Memory B cell (primary cell): ENCODE results near the gene EEF2K.
"Not testable (repeated sequence)": the region's sequence is repeated elsewhere in the genome, so short reads cannot be mapped to it uniquely, and the experiment has no call there.

Experiments
- ATAC-seq: fragments of 150-1000 bp; cut with Tn5 transposase; 2 replicates; pipeline ENCODE4 v1.10.0; 2021; ENCODE audit warnings: low read depth, mild to moderate bottlenecking, moderate library complexity
- DNase-seq, 2 donors: peaks; one replicate each; pipeline ENCODE4 v3.0.0; 2022; ENCODE audit warnings: low spot score in 2 of 2
- H3K27ac Mint-ChIP-seq: one replicate; pipeline ENCODE4 v1.8.0; 2022; ENCODE audit warnings: mild to moderate bottlenecking, moderate library complexity, mixed read lengths
- H3K27me3 Mint-ChIP-seq: one replicate; pipeline ENCODE4 v1.8.0; 2022; ENCODE audit warnings: mixed read lengths
- H3K36me3 Mint-ChIP-seq: one replicate; pipeline ENCODE4 v1.8.0; 2022; ENCODE audit warnings: mild to moderate bottlenecking, mixed read lengths
- H3K4me1 Mint-ChIP-seq: one replicate; pipeline ENCODE4 v1.8.0; 2022; ENCODE audit warnings: mixed read lengths
- H3K4me3 Mint-ChIP-seq: one replicate; pipeline ENCODE4 v1.8.0; 2022; ENCODE audit warnings: mild to moderate bottlenecking, moderate library complexity, mixed read lengths
- H3K9me3 Mint-ChIP-seq: one replicate; pipeline ENCODE4 v1.8.0; 2022; ENCODE audit warnings: mixed read lengths

Gene EEF2K

DNA sequence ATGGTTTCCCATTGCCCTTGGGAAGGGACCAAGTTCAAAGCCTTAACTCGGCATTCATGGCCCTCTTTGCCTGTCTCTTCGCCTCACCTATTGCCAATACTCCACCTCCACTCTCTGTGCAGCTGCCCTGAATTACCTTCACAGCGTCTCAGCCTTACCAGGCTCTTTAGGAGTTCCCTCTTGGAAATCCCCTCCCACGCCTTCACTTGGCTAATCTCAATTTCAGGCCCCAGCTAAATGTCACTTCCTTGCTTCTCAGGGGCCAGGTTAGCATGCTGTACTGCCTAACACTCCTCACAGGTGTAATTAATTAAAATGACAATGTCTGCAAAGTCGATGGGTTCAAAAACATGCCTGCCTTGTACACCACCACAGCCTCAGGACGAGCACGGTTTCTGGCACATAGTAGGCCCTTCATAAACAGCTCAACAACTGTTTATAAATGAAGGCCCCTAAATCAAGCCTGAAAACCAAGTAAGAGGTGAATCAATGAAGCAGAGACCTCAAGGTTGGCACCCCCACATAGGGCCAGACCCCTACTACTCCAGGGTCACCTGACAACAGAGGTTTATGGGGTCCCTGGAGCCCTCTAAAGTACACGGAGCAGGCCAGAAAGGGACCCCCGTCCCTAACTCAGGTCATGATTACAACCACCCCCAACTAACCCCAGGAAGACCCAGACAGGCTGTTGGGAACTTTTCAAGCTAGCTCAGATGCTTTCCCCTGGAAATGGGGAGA is 11.2 kb upstream of the EEF2K start:
- DNase-seq (peak in 1 of 2 donors; percentile 60), ATAC-seq (no peak)
- peaks cover 36% of the 10 kb centered on the region for H3K4me1 Mint-ChIP-seq
- no peaks in the 10 kb centered on the region for H3K27me3 Mint-ChIP-seq
- peak overlapping the region; percentile 84 for H3K4me3 Mint-ChIP-seq
- H3K9me3 Mint-ChIP-seq, result peaks cover 8% of the 10 kb centered on the region
- H3K36me3 Mint-ChIP-seq, result peaks cover 7% of the 10 kb centered on the region
- peak overlapping the region; percentile 99 for H3K27ac Mint-ChIP-seq

DNA sequence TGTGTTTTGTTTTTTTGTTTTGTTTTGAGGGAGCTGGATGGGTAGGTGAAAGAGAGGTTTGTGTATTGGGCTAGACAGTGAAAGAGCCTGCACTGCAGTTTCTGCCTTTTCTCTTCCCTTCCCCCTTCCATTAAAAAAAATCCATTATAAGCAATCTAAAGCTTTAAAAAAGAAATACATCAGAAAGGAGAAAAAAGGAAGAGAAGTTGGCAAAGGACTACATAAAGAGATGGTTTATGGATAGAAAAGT is 10.7 kb upstream of the EEF2K start:
- Mint-ChIP-seq H3K4me3 (peak overlapping the region; percentile 84), H3K27me3 (no peaks in the 10 kb centered on the region), H3K9me3 (peaks cover 8% of the 10 kb centered on the region), H3K4me1 (peaks cover 36% of the 10 kb centered on the region), H3K36me3 (peaks cover 7% of the 10 kb centered on the region), H3K27ac (peak overlapping the region; percentile 99)
- DNase-seq (no peak), ATAC-seq (no peak)

- DNase-seq, result peak; percentile 93 to 96
- H3K27me3 Mint-ChIP-seq, result no peaks in the 10 kb centered on the region
- ATAC-seq, result peak; percentile 12
- H3K36me3 Mint-ChIP-seq, result peaks cover 7% of the 10 kb centered on the region
- H3K9me3 Mint-ChIP-seq, result peaks cover 8% of the 10 kb centered on the region
- peak overlapping the region; percentile 84 for H3K4me3 Mint-ChIP-seq
- peak overlapping the region; percentile 99 for H3K27ac Mint-ChIP-seq
- H3K4me1 Mint-ChIP-seq, result peaks cover 32% of the 10 kb centered on the region
Observed at GRCh38 chr16:22195695-22196558, 10.2 kb upstream of the EEF2K start.

DNA sequence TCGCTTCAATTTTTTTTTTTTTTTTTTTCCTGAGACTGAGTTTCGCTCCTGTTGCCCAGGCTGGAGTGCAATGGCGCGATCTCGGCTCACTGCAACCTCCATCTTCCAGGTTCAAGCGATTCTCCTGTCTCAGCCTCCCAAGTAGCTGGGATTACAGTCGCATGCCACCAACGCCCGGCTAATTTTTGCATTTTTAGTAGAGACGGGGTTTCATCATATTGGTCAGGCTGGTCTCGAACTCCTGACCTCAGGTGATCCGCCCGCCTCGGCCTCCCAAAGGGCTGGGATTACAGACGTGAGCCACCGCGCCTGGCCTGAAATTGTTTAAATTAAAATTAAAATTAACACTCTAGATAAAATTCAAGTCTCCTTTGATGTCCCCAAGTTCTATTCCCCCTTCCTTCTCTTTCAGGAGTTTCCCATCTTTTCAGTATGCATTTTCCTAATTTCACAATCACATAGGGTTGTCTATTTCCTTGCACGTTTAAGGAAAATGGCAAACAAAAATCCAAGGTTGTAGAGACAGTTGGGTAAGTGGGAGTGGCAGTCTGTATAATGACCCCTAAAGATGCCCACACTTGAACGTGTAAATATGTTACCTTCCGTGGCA is 9.4 kb upstream of the EEF2K start:
- Mint-ChIP-seq H3K4me3 (peak overlapping the region; percentile 75), H3K4me1 (peaks cover 32% of the 10 kb centered on the region)
- ATAC-seq, DNase-seq, H3K9me3 Mint-ChIP-seq, H3K27me3 Mint-ChIP-seq, H3K27ac Mint-ChIP-seq, H3K36me3 Mint-ChIP-seq: not testable (repeated sequence)

- ATAC-seq, result no peak
- Mint-ChIP-seq H3K4me1 (peaks cover 24% of the 10 kb centered on the region), H3K9me3 (peaks cover 5% of the 10 kb centered on the region), H3K27ac (peak overlapping the region; percentile 80), H3K4me3 (no peak overlapping the region), H3K27me3 (no peaks in the 10 kb centered on the region), H3K36me3 (peaks cover 6% of the 10 kb centered on the region)
- DNase-seq, result no peak
Observed at GRCh38 chr16:22198547-22199293, 7.4 kb upstream of the EEF2K start.

DNA sequence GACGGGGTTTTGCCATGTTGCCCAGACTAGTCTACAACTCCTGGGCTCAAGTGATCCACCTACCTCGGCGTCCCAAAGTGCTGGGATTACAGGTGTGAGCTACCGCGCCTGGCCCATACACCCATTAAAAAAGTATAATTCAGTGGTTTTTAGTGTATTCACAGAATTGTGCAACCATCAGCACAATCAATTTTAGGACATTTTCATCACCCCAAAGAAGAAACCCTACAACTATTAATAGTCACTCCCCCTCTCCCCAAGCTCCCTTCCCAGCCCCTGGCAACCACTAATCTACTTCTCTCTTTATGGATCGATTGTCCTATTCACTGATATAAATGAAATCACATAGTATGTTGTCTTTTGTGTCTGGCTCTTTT is 3.8 kb upstream of the EEF2K start:
- no peaks in the 10 kb centered on the region for H3K36me3 Mint-ChIP-seq
- DNase-seq (no peak), ATAC-seq (no peak)
- no peaks in the 10 kb centered on the region for H3K9me3 Mint-ChIP-seq
- H3K27me3 Mint-ChIP-seq, result no peaks in the 10 kb centered on the region
- no peak overlapping the region for H3K27ac Mint-ChIP-seq
- H3K4me3 Mint-ChIP-seq, result no peak overlapping the region
- peaks cover 12% of the 10 kb centered on the region for H3K4me1 Mint-ChIP-seq

- ATAC-seq (no peak), DNase-seq (no peak)
- H3K4me3 Mint-ChIP-seq, result no peak overlapping the region
- H3K4me1 Mint-ChIP-seq, result peaks cover 17% of the 10 kb centered on the region
- H3K27ac Mint-ChIP-seq, result no peak overlapping the region
- no peaks in the 10 kb centered on the region for H3K9me3 Mint-ChIP-seq
- no peaks in the 10 kb centered on the region for H3K27me3 Mint-ChIP-seq
- peaks cover 3% of the 10 kb centered on the region for H3K36me3 Mint-ChIP-seq
Observed at GRCh38 chr16:22203091-22203490, 3.0 kb upstream of the EEF2K start.

GRCh38 chr16:22204091-22204655 is 1.9 kb upstream of the EEF2K start:
- ATAC-seq (no peak), DNase-seq (no peak)
- Mint-ChIP-seq H3K27ac (no peak overlapping the region), H3K4me1 (peaks cover 11% of the 10 kb centered on the region), H3K27me3 (no peaks in the 10 kb centered on the region), H3K4me3 (no peak overlapping the region), H3K36me3 (peaks cover 3% of the 10 kb centered on the region), H3K9me3 (no peaks in the 10 kb centered on the region)

DNA sequence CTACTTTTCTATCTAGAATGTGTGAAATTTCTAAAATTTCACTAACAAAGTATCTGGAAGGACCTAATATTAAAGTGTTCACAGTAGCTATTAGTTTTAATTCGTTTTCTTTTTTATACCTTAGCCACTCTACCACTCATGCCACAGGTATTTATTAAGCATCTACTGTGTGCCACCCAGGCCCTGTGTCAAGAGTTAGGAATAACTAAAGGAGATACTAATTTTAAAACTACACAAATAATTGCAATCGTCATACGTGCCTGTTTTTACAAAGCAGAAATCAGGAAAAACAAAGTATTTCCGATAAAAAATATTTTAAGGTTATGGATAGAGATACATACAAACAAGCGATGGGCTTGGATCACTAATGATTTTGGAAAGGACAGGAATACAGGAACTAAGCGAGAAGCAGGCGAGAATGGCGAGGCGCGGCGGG is 483 bp upstream of the EEF2K start:
- H3K27ac Mint-ChIP-seq, result no peak overlapping the region
- H3K9me3 Mint-ChIP-seq, result no peaks in the 10 kb centered on the region
- peaks cover 5% of the 10 kb centered on the region for H3K36me3 Mint-ChIP-seq
- peaks cover 16% of the 10 kb centered on the region for H3K4me1 Mint-ChIP-seq
- H3K4me3 Mint-ChIP-seq, result peak overlapping the region; percentile 92
- ATAC-seq (no peak), DNase-seq (no peak)
- no peaks in the 10 kb centered on the region for H3K27me3 Mint-ChIP-seq

DNA sequence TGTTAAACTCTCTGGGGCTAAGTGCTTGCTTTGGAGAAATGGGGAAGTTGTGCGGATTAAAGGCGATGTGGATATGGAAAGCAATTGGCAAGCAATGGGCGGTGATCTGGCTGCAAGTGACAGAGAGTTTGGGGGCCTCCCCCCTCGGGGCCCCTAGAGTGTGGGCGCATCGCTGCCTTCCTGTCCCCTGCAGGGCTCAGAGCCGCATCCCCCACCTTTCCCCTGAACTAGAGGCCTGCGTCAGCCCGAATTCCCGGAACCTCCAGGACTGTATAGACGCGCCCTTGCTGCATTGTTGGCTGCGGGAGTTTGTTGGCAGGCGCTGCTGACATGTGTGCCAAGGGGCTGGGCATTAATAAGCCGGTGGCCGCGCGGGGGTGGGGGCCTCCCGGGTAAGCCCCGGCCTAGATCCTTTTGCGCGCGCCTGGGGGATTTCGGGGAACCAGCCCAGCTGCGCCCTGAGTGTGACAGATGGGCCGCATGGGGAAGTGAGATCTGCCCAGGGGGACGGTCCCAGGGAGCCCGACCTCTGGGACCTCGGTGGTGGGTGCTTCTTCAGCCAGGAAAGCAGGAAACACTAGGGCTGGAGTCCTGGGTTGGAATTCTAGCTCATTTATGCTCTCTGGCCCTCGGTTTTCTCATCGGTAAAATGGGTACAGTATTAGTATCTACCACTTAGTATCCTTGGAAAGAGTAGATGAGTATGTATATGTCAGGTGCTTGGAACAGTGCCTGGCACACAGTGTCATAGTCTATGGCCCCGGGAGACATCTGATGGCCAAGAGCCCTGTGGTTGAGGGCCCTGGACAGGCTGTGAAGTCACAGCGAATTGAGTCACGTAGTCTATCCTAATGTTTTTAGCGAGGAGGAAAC is 1.0 kb downstream of the EEF2K start:
- H3K4me1 Mint-ChIP-seq, result peaks cover 19% of the 10 kb centered on the region
- H3K27ac Mint-ChIP-seq, result peak overlapping the region; percentile 98
- peak overlapping the region; percentile 92 for H3K4me3 Mint-ChIP-seq
- H3K36me3 Mint-ChIP-seq, result peaks cover 12% of the 10 kb centered on the region
- DNase-seq (peak; percentile 81 to 91), ATAC-seq (peak; percentile 80)
- H3K27me3 Mint-ChIP-seq, result no peaks in the 10 kb centered on the region
- H3K9me3 Mint-ChIP-seq, result no peaks in the 10 kb centered on the region

GRCh38 chr16:22207715-22208360 is 1.8 kb downstream of the EEF2K start:
- peaks cover 14% of the 10 kb centered on the region for H3K36me3 Mint-ChIP-seq
- no peaks in the 10 kb centered on the region for H3K27me3 Mint-ChIP-seq
- peak overlapping the region; percentile 92 for H3K4me3 Mint-ChIP-seq
- H3K4me1 Mint-ChIP-seq, result peaks cover 19% of the 10 kb centered on the region
- DNase-seq, result no peak
- H3K9me3 Mint-ChIP-seq, result no peaks in the 10 kb centered on the region
- no peak for ATAC-seq
- peak overlapping the region; percentile 98 for H3K27ac Mint-ChIP-seq

- Mint-ChIP-seq H3K9me3 (no peaks in the 10 kb centered on the region), H3K4me1 (peaks cover 30% of the 10 kb centered on the region), H3K27ac (peak overlapping the region; percentile 45), H3K27me3 (no peaks in the 10 kb centered on the region), H3K36me3 (peaks cover 23% of the 10 kb centered on the region), H3K4me3 (no peak overlapping the region)
- no peak for DNase-seq
- ATAC-seq, result no peak
Observed at GRCh38 chr16:22210285-22210684, 4.2 kb downstream of the EEF2K start.
